Measurements from ENCODE around the gene OR13G1. TPM values are rescaled to one million over a fixed set of nuclear protein-coding genes. Genes with fewer than 3 reads are reported as not detected.
"Not testable (repeated sequence)": the region's sequence is repeated elsewhere in the genome, so short reads cannot be mapped to it uniquely, and the experiment has no call there.

The OR13G1 gene, protein sequence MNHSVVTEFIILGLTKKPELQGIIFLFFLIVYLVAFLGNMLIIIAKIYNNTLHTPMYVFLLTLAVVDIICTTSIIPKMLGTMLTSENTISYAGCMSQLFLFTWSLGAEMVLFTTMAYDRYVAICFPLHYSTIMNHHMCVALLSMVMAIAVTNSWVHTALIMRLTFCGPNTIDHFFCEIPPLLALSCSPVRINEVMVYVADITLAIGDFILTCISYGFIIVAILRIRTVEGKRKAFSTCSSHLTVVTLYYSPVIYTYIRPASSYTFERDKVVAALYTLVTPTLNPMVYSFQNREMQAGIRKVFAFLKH
- not detected in 2 replicates for total RNA-seq

GRCh38 chr1:247679639-247680038 lies at the start of gene OR13G1:
TSS of gene OR13G1 (minus strand) at chr1:247679739. CDS start at chr1:247673041, 6,698 bp downstream.
- DNase-seq (ENCODE audit: extremely low read depth, low read depth, low spot score), result no peak

DNA sequence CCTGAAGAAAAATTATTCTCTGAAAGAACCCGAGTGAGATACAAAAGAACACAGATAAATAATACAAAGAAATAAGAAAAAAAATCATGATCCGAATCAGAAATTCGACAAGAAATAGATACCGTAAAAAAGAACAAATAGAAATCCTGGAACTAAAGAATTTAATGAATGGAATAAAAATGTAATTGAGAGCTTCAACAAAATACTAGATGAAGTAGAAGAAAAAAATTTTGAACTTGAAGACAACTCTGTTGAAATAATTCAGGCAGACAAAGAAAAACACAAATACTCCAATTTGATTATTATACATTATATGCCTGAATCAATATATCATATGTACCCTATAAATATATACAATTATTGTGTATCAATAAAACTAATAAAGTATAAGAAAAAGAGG lies 41.7 kb upstream of the OR13G1 start:
- DNase-seq (ENCODE audit: extremely low read depth, low read depth, low spot score), result no peak

DNA sequence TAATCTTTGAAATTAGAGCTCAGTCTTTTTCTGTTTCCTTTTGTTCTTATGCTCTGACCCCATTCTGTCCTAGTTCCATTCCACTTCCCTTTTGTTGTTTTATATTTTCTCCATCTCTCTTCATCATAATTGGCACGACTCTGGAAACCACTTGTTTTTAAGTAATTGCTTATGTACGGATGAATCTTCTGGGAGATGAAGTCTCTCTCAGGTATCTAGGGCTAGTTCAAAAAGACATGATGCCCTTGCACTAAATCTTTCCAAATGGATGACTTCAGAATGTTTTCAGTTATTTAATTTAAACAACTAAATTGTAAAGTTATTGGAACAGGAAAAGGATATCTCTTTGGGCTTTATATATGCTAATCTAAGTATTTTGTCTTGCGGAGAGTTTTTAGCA lies 37.0 kb upstream of the OR13G1 start, which contains the start of gene OR6F1:
OR6F1 (minus strand) TSS at position 101 of the 400 bp plus-strand sequence. CDS start 3,891 bp downstream, outside the sequence.
- no peak for DNase-seq (ENCODE audit: extremely low read depth, low read depth, low spot score)

- DNase-seq (ENCODE audit: extremely low read depth, low read depth, low spot score), result no peak
Measured at GRCh38 chr1:247713753-247714152, 34.2 kb upstream of the OR13G1 start.

DNA sequence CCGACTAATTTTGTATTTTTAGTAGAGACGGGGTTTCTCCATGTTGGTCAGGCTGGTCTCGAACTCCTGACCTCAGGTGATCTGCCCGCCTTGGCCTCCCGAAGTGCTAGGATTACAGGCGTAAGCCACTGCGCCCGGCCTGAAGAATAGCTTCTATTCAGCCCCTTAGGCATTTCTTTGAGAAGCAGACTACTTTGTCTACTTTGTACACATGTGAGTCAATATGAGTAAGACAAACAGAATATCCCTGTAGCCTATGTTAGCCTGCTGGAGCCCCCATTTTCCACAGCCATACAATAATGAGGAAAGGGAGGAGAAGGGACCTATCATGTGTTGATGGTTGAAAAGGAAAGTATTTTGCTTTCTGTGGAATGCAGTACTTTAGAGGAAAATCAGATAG lies 31.1 kb upstream of the OR13G1 start:
- not testable (repeated sequence) for DNase-seq (ENCODE audit: extremely low read depth, low read depth, low spot score)

GRCh38 chr1:247701338-247701737 lies 21.8 kb upstream of the OR13G1 start:
- no peak for DNase-seq (ENCODE audit: extremely low read depth, low read depth, low spot score)

DNA sequence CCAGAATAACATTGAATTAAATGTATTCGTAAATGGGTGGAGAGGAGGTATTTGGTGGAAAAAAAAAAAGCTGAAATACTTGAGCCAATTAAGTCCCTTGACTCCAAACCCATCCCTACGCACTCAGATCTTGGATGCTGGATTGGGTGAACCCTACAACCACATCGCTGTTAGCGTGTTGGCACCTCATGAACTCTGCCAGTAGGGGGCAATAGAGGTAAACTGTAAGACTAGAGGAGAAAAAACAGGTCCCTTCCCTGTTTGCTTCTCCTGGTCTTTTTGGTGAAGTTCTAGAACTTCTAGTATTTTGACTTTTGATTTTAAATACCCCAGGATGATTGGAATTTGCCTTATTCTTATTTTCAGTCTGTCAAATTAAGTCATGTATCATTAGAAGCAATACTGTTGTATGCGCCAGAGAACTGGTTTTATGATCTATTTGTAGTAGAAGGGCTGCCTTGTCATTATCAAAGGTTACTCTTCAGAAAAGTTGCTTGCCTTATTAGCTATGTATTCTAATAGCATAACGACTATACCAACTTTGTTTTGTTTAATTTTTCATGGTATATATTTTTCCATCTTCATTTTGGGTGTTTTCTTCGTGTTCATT lies 1.9 kb upstream of the OR13G1 start:
- no peak for DNase-seq (ENCODE audit: extremely low read depth, low read depth, low spot score)

DNA sequence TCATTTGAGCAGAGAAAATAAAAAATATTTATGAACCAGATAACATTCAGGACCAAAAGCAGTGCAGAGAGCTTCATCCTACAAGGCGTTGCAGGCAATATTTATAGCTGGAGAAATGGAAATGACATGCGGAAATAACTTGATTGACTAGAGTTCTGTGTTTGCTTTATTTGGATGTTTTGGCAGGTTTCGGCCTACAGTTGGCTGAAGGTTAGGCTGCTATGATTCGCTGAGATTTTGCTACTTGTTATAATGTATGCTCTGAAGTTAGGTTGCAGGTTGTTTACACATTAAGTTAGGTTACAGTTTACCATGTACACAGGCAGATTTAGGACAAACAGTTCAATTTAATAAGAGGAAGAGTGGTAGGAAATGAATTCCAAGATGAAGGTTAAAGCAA lies 632 bp upstream of the OR13G1 start:
- DNase-seq (ENCODE audit: extremely low read depth, low read depth, low spot score), result no peak

DNA sequence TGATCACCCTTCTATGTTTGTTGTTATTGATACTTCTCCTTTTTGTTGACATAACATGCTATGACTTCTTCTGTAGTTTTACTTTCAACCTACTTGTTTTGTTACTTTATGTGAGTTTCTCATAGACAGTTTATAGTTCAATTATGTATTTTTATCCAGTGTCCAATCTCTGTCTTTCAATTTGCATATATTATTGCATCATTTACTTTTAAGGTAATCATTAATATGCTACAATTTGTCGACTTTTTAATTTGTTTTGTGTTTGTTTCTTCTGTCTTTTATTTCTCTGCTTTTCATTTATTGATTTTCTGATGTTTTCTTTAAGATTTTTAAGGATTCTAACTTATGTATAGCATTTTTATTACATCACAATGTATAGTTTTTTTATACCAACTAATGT lies 10.3 kb downstream of the OR13G1 start:
- DNase-seq (ENCODE audit: extremely low read depth, low read depth, low spot score), result no peak

- no peak for DNase-seq (ENCODE audit: extremely low read depth, low read depth, low spot score)
Measured at GRCh38 chr1:247656221-247656875, 23.2 kb downstream of the OR13G1 start.

DNA sequence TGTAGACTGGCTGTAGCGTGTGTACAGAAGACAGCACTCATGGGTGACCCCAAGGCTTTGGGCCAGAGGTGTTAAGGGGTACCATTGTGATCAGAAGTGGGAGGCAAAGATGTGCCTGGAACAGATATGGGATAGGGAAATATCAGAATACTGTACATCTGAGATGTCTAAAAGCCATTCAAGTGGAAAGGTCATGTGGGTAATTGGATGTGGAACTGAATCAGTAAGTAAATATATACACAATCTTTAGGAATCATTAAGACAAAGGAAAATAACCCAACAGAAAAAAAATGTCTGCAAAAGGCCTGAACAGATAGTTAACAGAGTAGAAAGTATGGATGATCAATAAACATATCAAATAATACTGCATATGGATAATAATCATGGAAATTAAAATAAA lies 26.5 kb downstream of the OR13G1 start:
- DNase-seq (ENCODE audit: extremely low read depth, low read depth, low spot score), result no peak

DNA sequence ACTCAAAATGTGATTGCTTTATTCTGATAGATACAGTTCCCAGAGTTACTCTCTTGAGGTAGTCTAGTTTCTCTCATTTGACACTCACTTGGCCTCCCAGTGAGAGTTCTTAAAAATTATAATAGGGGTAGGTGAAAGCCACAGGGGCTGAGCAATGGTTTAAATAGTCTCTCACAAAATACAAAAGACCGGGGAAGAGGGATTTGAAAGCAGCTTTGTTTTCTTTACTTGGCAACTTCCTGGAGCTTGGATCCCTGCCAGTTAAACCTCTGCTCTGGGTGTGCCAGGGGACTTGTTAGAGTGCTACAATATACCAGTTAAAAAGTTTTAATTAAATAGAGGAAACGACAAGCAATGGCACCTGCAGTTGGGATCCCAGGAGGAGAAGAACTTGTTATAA lies 31.7 kb downstream of the OR13G1 start:
- DNase-seq (ENCODE audit: extremely low read depth, low read depth, low spot score), result no peak

GRCh38 chr1:247646867-247647266 lies 32.7 kb downstream of the OR13G1 start:
- no peak for DNase-seq (ENCODE audit: extremely low read depth, low read depth, low spot score)

DNA sequence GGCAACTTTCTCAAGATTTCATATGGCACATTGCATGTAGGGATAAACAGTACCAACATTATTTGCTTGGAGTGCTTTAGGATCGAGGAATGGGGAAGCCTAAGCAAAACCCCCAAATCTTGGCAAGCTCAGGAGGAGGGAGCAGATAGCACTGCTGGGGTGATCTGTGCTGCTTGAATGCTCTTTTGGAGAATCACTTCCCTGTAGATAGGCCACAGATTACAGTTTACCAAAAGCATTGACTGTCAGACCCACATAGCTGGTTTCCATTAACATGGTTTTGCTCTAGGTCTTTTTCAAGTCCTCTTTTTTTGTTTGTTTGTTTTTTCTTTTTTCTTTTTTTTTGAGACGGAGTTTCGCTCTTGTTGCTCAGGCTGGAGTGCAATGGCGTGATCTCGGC lies 36.8 kb downstream of the OR13G1 start:
- DNase-seq (ENCODE audit: extremely low read depth, low read depth, low spot score), result no peak

- no peak for DNase-seq (ENCODE audit: extremely low read depth, low read depth, low spot score)
Measured at GRCh38 chr1:247639381-247639981, 40.1 kb downstream of the OR13G1 start.

DNA sequence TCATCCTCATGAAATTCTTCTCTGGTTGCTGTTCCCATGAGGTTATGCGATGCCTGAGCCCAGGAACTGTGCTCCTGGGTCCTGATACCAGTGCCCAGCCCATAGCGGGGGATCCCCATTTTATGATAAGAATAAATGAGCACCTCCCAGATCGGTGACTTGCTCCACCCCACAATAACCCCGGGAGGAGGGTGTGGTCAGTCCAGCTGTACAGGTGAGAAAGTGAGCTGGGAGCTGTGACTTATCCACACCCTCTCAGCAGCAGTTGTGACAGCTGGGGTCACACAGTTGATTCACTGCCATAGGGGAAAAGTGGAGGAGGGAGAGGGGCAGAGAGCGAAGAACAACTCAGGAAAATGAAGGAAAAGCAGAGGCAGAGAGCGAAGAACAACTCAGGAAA lies 40.8 kb downstream of the OR13G1 start:
- DNase-seq (ENCODE audit: extremely low read depth, low read depth, low spot score), result no peak

GRCh38 chr1:247638011-247638410 lies 41.5 kb downstream of the OR13G1 start:
- no peak for DNase-seq (ENCODE audit: extremely low read depth, low read depth, low spot score)

GRCh38 chr1:247627951-247628350 lies 51.6 kb downstream of the OR13G1 start:
- no peak for DNase-seq (ENCODE audit: extremely low read depth, low read depth, low spot score)

Measured in glomerular endothelial cell (primary cell).